GM19324 (cell line): ENCODE results near the gene IRF5.

Experiments
- ATAC-seq: cut with Tn5 transposase; IDR thresholded peaks from one replicate; pipeline ENCODE4 v1.9.1; 2021; ENCODE audit warnings: mild to moderate bottlenecking, moderate library complexity; ENCODE audit not compliant: unreplicated experiment, low FRiP score

The IRF5 gene

DNA sequence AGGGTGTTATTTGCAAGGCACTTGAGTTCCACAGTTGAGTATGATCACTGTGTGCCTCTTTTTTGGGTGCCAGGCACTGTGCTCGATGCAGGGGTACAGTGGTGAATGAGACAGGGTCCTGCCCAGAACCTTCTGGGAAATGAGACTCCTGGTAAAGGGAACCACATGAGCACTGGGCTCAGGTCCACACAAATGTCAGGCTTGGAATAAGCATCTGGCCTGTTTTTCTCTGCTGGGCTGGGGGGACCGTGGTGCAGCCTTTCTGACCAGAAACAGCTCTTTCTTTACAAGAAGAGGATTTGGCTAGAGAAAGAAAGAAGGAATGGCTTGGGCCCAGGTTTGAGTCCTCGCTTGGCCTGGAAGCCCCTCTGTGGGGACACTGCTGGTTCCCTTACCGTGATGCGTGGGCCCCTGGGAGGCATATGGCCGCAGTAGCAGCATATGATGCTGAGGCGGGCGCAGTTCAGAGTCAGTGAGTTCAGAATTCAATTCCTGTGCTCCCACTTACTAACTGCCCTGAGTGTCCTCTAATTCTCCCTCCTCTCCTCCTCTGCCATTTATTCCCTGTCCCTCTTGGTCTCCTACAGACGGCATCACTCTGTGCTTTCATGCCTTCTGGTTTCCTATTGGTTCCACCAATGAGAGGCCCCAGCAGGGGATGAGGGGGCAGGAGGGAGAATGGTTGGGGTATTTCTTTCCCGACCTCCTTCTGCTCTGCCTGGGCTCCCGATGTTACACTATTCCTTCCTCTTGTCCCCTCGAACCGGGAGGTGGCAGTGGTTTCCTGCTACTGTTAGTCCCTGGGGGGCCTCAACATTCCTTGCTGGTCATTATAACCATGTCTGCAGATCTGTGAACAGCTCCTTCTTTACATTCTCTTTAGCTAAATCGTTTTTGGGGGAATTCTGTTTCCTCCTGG, 17.6 kb upstream of the IRF5 start:
- no peak for ATAC-seq

DNA sequence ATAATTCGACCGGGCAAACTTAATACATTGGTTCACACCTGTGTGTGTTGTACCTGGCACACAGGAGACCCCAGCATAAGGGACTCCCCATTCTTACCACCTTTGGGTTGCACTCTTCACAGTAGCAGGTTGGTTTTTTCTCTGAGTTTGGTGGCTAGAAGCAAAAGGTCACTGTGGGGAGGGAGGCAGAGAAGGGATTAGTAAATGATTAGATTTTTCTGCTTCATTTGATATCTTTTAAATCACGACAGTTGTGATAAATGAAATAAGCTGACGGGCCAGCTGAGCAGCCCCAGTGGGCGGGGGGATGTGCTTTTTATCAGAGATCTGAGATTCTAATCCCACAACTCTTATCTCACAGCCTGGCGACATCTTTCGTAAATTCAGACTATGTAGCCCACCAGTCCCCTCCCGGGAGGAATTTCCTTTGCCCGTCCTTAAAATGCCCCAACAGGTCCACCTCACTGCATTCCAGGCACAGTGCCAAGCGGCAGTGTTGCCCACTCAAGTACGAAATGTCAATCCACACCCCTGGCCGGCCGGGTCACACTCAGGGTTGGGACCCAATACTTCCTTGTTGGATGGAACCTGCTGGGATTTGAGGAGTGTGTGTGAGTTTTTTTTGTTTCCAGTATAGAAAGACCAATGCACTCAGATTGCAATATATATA, 16.7 kb upstream of the IRF5 start:
- ATAC-seq, result no peak

DNA sequence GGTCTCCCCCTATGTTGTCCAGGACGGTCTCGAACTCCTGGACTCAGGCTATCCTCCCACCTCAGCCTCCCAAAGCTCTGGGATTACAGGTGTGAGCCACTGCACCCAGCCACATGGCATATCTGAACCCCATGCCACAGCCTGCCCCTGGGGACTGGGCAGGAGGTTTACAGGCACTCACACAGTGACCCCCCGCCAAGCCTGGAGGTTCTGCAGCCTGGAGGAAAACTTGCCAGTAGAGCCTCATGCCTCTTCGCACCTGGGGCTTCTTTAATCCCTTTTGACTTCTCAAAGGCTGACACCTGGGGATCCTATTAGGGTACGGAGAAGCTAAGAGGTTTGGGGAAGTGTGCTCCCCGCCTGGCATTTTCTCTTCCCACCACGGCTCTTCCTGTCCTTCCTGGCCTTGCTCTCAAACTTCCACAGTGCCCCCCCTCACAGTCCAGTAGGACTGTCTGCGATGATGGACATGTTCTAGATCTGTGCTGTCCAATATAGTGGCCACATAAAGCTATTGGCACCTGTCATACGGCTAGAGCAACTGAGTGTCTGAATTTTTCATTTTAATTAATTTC, 15.8 kb upstream of the IRF5 start:
- ATAC-seq, result no peak

DNA sequence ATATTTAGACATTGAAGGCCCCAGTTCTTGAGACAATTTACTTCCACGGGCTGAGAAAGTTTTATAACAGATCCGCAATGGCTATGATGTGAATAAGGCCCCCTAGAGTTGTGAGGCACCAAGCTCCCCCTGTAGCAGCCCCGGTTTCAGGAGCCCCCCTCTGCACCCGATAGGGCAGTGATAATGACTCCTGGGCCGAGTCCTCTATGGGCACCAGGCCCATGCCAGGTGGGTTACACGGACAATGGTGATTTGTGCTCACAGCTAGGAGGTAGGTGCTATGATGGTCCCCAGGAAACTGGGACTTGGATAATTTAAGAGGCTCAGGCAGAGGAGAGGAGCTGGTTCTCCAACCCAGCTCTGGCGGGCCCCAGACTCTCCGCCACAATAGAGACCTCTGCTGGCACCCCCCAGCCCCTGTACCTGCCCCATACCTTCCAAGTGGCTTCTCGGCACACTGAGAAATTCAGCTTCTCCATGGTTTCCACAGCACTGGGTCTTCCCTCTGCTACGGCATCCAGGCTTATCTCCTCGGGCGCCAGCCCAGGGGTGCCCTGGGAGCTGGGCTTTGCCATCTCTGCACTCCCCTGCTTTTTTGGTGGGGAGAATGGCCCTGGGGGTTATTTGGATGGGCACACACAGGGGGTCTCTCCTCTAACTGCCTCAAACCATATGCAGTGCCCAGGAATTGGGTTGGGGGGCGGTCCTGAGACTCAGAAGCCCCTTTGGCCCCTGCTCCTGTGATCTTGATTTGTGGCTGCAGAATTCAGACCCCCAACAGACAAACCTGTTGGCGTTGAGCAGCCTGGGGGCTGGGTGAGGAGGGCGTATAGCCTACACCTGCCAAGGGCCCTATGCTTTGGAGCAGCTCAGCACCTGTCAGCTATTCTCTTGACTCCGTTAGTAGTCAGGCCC, 15.0 kb upstream of the IRF5 start:
- no peak for ATAC-seq

DNA sequence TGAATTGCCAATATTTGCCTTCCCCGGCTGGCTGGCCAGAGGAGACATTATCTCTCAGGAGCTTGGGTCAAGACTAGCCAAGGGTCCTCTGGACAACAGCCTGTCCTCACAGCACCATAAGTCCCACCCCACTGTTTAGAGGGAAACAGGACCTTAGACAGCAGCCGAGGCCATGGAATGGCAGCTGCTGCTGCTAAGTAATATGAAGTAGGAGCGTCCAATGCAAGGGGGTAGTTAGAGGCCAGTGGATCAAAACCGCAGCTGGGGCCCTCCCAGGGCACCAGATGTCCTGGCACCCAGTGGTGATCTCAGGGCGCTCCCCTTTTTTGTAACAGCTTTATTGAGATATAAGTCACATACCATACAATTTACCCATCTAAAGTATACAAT, 14.3 kb upstream of the IRF5 start:
- ATAC-seq, result no peak

DNA sequence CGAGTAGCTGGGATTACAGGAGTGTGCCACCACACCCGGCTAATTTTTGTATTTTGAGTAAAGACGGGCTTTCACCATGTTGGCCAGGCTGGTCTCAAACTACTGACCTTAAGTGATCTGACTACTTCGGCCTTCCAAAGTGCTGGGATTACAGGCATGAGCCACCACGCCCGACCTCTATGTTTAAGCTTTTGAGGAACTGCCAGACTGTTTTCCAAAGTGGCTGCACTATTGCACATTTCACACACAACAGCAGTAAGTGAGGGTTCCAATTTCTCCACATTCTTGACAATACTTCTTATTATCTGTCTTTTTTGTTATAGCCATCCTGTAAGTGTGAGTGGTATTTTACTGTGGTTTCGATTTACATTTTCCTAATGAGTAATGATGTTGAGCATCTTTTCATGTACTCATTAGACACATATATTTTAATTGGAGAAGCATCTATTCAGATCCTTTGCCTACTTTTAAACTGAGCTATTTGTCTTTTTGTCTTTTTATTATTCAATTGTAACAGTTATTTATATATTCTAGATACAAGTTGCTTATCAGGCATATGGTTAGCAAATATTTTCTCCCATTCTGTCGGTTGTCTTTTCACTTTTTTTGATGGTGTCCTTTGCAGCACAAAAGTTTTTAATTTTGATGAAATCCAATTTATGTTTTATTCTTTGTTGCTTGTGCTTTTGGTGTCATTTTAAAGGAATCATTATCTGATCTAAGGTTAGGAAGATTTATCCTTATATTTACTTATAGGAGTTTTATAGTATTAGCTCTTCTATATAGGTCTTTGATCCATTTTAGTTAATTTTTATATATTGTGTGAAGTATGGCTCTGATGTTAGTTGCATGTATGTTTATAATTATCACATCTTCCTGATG, 12.8 kb upstream of the IRF5 start:
- no peak for ATAC-seq

DNA sequence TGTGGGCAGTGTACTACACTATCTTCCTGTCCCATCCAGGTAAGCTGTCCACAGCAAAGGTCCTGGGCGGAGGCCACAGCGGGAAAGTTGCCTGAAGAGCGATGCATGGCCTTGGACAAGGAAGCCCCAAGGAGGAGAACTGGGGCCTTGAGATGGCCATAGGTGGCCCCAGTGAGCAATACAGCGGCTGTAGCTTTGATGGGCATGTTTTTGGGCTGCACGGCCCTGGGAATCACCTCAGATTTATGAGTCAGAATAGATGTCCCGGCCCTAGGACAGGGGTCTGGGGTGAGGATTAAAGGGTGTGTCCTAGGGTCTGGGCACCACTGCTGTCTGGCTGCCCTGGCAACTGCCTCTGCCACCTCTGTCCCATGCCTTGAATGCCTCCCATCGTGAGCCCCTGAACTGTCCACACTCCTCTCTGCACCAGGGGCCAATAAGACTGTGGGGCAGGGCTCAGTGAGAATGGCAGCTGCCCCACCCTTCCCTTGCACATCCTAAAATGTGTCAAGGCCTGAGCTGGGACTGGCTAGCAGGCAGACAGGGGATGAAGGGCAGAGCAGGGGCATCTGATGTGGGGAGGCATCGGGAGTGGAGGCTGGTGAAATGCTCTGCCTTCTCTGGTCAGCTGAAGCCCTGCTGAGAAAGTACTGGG, 9.4 kb upstream of the IRF5 start:
- no peak for ATAC-seq

DNA sequence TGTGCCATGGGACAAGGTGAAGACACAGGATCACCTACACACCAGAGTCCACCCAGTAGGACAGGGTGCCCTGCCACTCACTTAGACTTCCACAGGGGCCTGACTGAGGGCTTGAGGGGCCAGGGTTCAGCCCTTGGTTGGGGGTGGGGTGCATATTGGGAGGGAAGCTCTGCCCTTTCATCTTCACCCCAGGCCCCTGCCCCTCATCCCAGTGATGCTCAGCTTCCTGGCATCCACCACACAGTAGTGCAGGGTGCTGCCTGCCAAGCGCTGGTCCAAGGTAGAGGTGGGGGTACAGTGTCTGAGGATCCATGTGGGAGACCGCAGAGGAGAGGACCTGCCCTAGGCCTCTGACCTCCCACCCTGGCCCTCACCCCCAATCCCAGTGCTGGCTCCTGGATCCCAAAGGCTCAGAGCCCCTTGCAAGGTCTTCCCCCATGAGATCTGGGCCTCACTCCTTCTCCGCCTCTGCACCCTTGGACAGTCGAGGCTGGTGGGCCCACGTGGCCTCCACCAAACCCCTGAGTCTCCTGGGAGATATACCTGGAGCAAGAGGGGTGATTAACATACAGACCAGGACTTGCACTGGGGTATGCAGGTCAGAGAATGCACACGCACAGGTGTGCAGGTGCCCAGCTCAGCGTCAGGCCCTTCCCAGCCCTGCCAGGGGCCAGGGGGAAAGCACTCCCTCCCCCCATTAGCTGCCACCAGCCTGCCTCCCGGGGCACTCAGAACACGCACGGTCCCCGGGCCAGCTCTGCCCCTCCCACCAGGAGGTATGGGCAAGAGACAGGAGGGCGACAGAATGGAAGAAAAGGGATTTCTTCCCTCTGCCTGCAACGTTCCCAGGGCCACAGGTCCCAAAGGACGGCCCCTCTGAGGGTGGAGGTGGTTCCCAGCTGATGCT, 8.6 kb upstream of the IRF5 start:
- ATAC-seq, result no peak

DNA sequence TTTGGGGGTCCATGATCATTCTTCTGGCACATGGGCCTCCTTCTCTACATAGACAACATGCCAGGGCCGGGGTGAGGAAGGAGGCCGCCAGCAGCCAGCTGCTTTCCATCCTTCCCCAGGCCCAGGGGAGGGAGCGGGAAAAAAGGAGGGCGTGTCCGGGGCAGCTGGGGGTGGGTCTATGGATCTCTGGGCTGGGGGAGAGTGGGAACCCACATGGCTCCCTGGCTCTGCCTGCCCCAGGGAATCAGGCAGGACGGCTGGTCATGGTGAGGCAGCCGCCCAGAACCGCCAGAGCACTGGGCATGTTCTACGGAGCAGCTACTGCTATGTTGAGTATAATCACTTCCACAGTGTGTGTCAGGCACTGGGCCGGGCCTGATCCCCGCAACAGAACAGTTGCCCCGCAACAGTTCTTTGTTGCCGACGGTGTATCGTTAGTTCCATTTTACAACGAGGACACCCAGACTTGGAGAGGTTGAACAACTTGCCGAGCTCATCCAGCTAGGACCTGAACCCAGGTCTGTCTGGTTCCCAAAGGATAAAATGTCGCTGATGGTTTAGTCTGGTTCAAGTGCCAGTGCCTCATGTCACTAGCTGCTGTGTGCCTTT, 6.4 kb upstream of the IRF5 start:
- ATAC-seq, result no peak

DNA sequence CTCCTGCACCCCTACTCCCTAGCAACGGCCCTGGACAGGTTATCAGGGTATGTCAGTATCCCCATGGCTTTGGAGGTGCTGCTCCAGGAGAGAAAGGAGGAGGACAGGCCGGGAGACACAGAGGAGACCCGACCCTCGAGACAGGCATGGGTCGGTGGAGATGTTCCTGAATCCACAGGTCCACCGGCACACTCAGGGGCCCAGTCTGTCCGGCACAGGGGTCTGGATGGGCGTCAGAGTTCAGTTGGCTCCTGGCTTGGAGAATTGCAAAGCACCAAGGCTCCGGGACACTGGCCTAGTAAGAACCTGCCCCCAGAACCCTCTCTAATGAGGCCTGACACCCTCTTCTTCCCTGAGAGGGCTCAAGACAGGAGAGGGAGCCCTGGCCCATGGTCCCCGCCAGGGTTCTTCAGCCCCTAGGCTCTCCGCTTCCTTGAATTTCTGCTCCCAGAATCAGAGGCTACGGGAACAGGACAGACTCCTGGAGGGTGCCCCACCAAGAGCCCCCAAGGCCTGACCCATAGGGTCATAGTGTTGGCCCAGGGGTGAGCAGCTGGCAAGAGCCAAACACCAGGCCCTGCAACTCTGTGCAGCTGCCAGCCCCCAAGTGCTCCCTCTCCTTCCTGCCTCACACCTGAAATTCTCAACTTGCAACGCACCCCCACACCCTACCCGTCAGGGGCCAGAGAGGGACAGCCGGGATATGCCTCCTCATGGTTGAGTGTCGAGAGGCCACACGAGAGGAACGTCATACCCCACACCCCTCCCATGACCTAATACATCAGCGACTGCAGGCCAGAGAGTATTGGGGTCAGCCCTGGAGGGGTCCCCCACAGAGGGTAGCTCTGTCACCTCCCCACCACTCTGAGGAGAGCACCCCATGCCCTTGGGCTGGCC, 5.5 kb upstream of the IRF5 start:
- no peak for ATAC-seq

DNA sequence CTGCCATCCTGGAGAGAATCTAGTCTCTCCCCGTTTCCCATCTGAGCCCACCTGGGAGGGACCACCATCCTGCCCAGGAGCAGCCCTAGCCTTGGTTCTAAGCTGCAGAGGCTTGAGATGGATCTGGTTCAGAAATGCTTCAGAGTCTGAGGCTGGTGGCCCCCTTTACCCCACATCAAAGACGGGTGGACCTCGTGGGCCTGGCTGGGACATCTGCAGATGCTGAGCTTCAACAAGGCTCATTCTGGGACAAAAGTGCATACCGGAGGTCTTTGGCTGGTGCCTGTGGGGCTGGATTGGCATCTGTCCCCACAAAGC, 4.9 kb upstream of the IRF5 start:
- no peak for ATAC-seq

DNA sequence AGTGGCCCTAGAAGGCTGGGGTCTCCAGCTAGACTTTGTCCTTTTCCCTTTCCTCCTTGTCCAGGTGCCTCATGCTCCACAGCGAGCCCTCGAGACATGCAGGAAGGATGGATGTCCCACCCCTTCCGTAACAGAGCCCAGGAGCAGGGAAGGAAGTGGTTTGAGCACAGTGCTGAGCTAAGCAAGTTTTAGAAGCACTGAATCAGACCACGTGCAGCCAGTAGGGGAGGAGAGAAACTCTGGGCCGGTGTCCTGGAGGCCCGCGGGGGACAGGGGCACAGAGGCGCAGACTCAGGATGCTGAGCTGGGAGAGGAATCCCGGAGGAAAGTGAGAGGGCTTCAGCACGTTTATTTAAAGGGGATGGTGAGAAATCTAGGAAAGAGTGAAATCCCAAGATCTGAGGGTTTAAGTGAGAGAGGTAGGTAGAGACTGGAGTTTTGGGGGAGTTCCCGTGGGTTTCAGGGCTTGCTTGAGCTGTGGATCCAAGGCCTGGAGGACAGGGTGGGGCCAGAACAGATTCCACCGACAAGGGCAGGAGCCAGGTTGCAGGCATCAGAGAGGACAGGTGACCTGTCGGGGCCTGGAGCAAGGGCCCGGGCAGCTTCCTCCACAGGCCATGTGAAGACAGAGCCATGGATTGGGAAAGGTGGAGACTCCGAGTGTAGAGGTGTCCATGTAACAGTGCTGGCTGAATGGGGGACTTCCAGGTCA, 4.4 kb upstream of the IRF5 start:
- no peak for ATAC-seq

DNA sequence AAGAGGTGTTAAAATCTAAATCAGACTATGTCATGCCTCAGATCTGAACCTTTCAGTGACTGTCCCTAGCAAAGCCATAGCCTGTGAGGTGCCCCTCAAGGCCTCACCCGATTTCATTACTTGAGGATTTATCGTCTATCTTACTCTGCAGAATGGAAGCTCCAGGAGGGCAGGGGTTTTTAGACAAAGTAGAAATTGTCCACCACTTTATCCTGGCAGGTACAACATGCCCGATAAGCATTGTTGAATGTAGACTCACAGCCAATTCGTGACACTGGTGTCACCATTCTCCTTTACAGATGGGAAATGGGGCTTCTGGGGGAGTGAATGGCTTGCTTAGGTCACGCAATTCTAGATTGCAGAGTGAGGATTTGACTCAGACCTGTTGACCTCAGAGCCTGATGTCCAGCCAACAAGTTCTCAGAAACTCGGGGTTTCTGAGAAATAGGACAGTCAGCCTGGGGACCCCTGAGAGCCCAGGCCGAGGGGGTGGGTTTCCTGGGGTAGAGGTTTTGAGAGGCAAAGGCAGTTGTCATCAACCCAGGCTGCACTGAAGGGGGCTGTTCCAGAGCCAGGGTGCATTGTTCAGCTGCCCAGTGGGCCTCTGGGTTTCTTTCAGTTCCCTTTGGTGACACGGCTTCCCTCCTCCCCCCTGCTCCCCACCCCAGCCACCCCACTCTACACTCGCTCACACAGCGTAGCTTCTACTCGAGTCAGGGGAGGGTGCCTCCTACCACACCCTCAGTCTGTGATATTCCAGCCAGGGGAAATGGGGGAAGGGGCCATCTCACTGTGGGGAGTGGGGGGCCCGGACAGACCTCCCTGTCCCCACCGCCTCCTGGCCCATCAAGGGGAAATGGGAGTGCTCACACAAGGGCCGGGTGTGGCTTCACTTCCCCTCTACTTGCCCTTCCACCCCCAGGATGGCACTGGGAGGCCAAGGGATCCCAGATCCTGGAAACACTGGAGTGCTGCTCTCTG, 3.1 kb upstream of the IRF5 start:
- ATAC-seq, result no peak

DNA sequence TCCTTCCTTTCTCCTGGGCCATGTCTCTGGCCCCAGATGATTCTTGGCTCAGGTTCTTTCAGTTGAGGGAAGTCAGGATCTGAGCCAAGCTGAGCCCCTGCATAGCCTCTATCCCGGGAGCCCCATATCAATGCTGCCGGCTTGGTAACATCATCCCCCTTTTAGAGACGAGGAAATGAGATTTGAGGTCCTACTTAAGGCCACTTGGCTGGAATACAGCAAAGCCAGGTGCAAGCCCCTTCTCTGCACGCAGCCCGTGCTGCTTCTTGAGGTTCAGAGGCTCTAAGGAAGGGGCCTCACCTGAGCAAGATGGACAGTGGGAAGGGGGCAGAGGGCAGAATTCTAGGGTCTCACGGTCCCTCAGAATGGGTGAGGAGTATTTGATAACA, 2.4 kb upstream of the IRF5 start:
- ATAC-seq, result no peak

DNA sequence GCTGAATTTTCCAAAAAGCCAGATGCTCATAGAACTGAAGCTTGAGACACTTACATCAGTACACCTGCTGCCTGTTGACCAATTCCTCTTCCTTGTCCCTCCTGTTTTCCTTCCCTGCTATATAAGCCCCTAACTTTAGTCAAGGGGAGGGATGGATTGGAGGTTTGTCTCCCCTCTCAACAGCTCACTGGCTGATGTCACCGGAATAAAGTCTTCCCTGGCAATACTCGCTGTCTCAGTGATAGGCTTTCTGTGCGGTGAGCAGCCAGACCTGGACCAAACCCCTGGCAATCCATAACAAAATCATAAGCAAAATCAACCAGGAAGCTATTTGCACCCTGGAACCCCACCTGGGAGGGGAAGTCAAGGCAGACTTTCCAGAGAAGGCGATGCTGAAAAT, 929 bp upstream of the IRF5 start:
- no peak for ATAC-seq
